ENCODE data around the gene NFIC. TPM values are rescaled to one million over a fixed set of nuclear protein-coding genes. Genes with fewer than 3 reads are reported as not detected.
A peak's percentile ranks its signal among the peaks of the same experiment; 100 is the strongest.

NFIC gene
- total RNA-seq, 1 donor from 2014 or later: 1.1 TPM

GRCh38 chr19:3402631-3403443 is 36.5 kb downstream of the NFIC start:
- no peaks in the 10 kb centered on the region for H3K36me3 Mint-ChIP-seq
- Histone ChIP-seq H3K27ac (no peak overlapping the region), H3K79me2 (ENCODE audit: low read depth) (no peaks in the 10 kb centered on the region), H3K4me3 (no peak overlapping the region), H3K4me1 (peaks cover 2% of the 10 kb centered on the region), H3K36me3 (no peaks in the 10 kb centered on the region), H3F3A (ENCODE audit: low read depth) (no peaks in the 10 kb centered on the region), H2AFZ (replicated peaks) (no peak overlapping the region), H3K4me2 (no peak overlapping the region), H4K20me1 (ENCODE audit: low read depth) (no peaks in the 10 kb centered on the region), H3K9ac (no peak overlapping the region), H3K9me3 (ENCODE audit: low read depth) (no peaks in the 10 kb centered on the region), H3K27me3 (peaks cover 13% of the 10 kb centered on the region)
- H3K27ac Mint-ChIP-seq: no peak overlapping the region
- DNase-seq (ENCODE audit: low spot score): no peak
- TF ChIP-seq CTCF (IDR thresholded peaks at IDR 0.05): no peak
- TF ChIP-seq EZH2 (IDR thresholded peaks at IDR 0.05): no peak
- TF ChIP-seq EZH2phosphoT487 (IDR thresholded peaks at IDR 0.05): no peak
- H3K4me1 Mint-ChIP-seq: peaks cover 5% of the 10 kb centered on the region
- H3K9me3 Mint-ChIP-seq: no peaks in the 10 kb centered on the region
- H3K4me3 Mint-ChIP-seq: no peak overlapping the region
- H3K27me3 Mint-ChIP-seq (ENCODE audit: insufficient read depth, low read depth): peaks cover 6% of the 10 kb centered on the region

- Histone ChIP-seq H3K36me3 (no peaks in the 10 kb centered on the region), H3K4me1 (peaks cover 4% of the 10 kb centered on the region), H4K20me1 (ENCODE audit: low read depth) (no peaks in the 10 kb centered on the region), H3K79me2 (ENCODE audit: low read depth) (no peaks in the 10 kb centered on the region), H3F3A (ENCODE audit: low read depth) (no peaks in the 10 kb centered on the region), H3K27me3 (peaks cover 5% of the 10 kb centered on the region), H3K9ac (no peak overlapping the region), H3K9me3 (ENCODE audit: low read depth) (no peaks in the 10 kb centered on the region), H3K4me3 (no peak overlapping the region), H3K4me2 (no peak overlapping the region), H2AFZ (replicated peaks) (no peak overlapping the region), H3K27ac (no peak overlapping the region)
- Mint-ChIP-seq H3K27me3 (ENCODE audit: insufficient read depth, low read depth) (peaks cover 3% of the 10 kb centered on the region), H3K4me3 (no peak overlapping the region), H3K9me3 (no peaks in the 10 kb centered on the region), H3K27ac (no peak overlapping the region), H3K4me1 (peaks cover 5% of the 10 kb centered on the region), H3K36me3 (no peaks in the 10 kb centered on the region)
- DNase-seq (ENCODE audit: low spot score): no peak
- no peak for TF ChIP-seq EZH2 (IDR thresholded peaks at IDR 0.05)
Measured at GRCh38 chr19:3403489-3404323, 37.3 kb downstream of the NFIC start.

GRCh38 chr19:3404324-3405260 is 38.2 kb downstream of the NFIC start:
- Histone ChIP-seq H3K27me3 (no peaks in the 10 kb centered on the region), H3K9ac (no peak overlapping the region), H3K79me2 (ENCODE audit: low read depth) (no peaks in the 10 kb centered on the region), H3K27ac (no peak overlapping the region), H3K4me1 (peaks cover 4% of the 10 kb centered on the region), H3K4me2 (no peak overlapping the region), H3K4me3 (no peak overlapping the region), H3K36me3 (no peaks in the 10 kb centered on the region), H3K9me3 (ENCODE audit: low read depth) (no peaks in the 10 kb centered on the region), H2AFZ (replicated peaks) (peak overlapping the region; percentile 68), H4K20me1 (ENCODE audit: low read depth) (no peaks in the 10 kb centered on the region), H3F3A (ENCODE audit: low read depth) (no peaks in the 10 kb centered on the region)
- Mint-ChIP-seq H3K27me3 (ENCODE audit: insufficient read depth, low read depth) (peaks cover 5% of the 10 kb centered on the region), H3K4me3 (no peak overlapping the region), H3K9me3 (no peaks in the 10 kb centered on the region), H3K36me3 (no peaks in the 10 kb centered on the region), H3K27ac (no peak overlapping the region), H3K4me1 (peaks cover 5% of the 10 kb centered on the region)
- DNase-seq (ENCODE audit: low spot score): no peak
- TF ChIP-seq EZH2phosphoT487 (IDR thresholded peaks at IDR 0.05) (no peak), CTCF (IDR thresholded peaks at IDR 0.05) (no peak), EZH2 (IDR thresholded peaks at IDR 0.05) (no peak)

Measured in neural progenitor cell (in vitro differentiated cells).